Stimulated activated CD4-positive, alpha-beta T cell treated with anti-CD3 and anti-CD28 coated beads, Interleukin-1b, Interleukin-23, amount 100 ng/mL, for 48 hours (primary cell): ENCODE data around the gene HMGCL.
A peak's percentile ranks its signal among the peaks of the same experiment; 100 is the strongest.

Experiments
- DNase-seq: peaks from one replicate; pipeline ENCODE4 v3.0.0-alpha.2; 2020

The HMGCL gene

DNA sequence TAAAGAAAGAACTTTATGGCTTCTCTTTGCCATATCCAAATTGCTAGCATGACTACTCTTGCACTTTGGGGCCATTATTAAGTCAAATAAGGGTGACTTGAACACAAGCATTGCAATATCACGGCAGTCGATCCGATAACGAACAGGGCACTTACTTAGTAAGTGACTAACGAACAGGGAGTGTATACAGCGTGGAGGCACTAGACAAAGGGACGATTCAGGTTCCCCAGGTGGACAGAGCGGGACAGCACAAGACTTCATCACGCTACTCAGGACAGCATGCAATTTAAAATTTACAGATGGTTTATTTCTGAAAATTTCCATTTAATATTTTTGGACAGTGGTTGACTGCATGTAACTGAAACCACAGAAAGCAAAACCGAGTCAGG is 52.4 kb downstream of the HMGCL start:
- no peak for DNase-seq

DNA sequence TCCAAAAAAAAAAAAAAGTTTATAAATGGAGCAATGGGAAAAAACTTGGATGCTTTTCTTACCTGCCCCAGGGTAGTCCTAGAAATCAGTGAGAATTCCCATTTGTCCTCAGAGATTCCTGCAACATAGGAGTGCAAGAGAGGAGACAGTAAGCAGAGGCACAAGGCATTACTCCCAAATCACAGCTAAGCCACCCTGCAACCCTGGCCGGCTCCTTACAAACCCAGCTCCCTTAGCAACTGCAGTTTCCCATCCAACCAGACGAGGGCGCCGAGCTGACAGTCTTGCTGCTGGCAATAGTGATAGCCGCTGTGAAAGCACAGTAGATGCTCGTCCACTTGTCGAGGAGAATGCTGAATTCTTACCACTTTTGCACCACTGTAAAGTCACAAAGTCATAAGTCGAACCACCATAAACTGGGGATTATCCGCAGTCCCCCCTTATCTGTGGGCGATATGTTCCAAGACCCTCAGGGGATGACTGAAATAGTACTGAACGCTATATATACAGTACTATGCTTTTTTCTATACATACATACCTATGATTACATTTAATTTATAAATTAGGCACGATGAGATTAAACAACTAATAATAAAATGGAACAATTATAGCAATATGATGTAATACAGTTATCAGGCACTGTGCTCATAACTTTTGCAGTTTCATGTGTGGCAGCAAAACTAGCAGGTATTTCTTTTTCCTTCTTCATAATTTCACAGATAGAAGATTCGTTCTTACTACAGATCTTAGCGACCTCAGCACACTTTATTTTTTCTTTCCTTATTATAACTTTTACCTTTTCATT is 53.0 kb downstream of the HMGCL start:
- DNase-seq, result peak; percentile 86

GRCh38 chr1:23768733-23769132 is 56.5 kb downstream of the HMGCL start:
- DNase-seq, result no peak

DNA sequence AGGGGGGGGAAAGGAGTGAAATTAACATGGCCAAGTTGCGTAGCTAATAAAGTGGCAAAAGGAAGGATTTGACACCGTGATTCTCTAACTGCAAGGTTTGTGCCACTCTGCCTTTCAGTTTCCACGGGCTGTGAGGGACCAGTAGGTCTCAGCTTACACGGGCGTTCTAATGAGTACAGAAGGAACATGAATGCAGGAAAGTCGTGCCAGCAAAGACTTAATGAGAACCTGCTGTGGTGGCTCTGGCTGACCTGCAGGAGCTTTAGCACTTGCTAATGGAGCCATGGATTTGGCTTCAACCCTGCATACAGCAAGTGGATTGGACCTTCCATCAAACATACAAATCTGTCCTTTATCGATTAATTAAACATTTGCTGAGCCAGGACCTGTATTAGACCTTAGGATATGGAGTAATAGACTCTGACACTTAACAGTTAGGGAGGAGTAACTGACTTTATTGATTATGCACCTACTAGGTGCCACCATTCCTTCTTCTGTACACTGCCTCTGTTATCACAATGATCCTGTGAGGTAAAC is 62.1 kb downstream of the HMGCL start:
- DNase-seq, result no peak

DNA sequence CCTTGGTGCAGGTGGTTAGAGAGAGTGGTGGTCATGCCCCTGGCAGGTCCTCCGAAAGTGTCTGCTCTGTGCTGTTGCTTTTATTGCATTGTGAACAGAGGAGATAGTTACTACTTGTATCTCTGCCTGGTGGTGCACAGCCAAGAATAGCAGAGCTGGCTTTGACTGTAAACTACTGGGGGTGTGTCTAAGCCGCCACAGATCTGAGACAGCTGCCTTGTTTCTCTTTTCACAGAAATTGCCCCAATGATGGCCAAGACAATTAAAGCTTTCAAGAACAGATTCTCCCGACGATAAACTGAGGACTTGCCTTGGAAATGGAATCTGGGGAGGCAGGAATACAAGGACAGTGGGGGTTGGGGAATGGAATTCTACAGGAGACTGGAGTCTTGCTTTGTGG is 66.0 kb downstream of the HMGCL start:
- no peak for DNase-seq

- no peak for DNase-seq
Measured at GRCh38 chr1:23757812-23758211, 67.4 kb downstream of the HMGCL start.

- no peak for DNase-seq
Measured at GRCh38 chr1:23756676-23757075, 68.6 kb downstream of the HMGCL start.

GRCh38 chr1:23752909-23753308 is 72.3 kb downstream of the HMGCL start:
- no peak for DNase-seq
